ENCODE results near the gene TIMM23B. TPM values are rescaled to one million over a fixed set of nuclear protein-coding genes. Genes with fewer than 3 reads are reported as not detected.
"Not testable (repeated sequence)": the region's sequence is repeated elsewhere in the genome, so short reads cannot be mapped to it uniquely, and the experiment has no call there.

TIMM23B gene
- polyA plus RNA-seq, 2 donors: 6.1 to 7.2 TPM

- H3K4me1 ChIP-seq (ENCODE audit: control insufficient read depth in 2 of 2, insufficient read depth in 2 of 2, low read length in 1 of 2); H3K27ac ChIP-seq (ENCODE audit: low read depth in 2 of 2, low read length in 1 of 2); H3K4me3 ChIP-seq (ENCODE audit: low read depth in 1 of 2, low read length in 2 of 2); H3K9me3 ChIP-seq (ENCODE audit: control insufficient read depth in 2 of 2, insufficient read depth in 1 of 2, low read depth in 1 of 2, low read length in 1 of 2); H3K36me3 ChIP-seq (ENCODE audit: control insufficient read depth in 2 of 2, insufficient read depth in 2 of 2, low read length in 1 of 2); H3K27me3 ChIP-seq (ENCODE audit: control insufficient read depth in 1 of 2, insufficient read depth in 2 of 2, low read length in 2 of 2): not testable (repeated sequence)
- 72 to 98% methylated on average over 4 of the region's 4 CpGs for WGBS, 2 donors
These were observed 18.3 kb upstream of the TIMM23B start for GRCh38 chr10:49923572-49923971.

GRCh38 chr10:49931276-49931675 lies 10.6 kb upstream of the TIMM23B start:
- not testable (repeated sequence) for H3K4me1 ChIP-seq (ENCODE audit: control insufficient read depth in 2 of 2, insufficient read depth in 2 of 2, low read length in 1 of 2); H3K9me3 ChIP-seq (ENCODE audit: control insufficient read depth in 2 of 2, insufficient read depth in 1 of 2, low read depth in 1 of 2, low read length in 1 of 2); H3K36me3 ChIP-seq (ENCODE audit: control insufficient read depth in 2 of 2, insufficient read depth in 2 of 2, low read length in 1 of 2); H3K4me3 ChIP-seq (ENCODE audit: low read depth in 1 of 2, low read length in 2 of 2); H3K27me3 ChIP-seq (ENCODE audit: control insufficient read depth in 1 of 2, insufficient read depth in 2 of 2, low read length in 2 of 2); H3K27ac ChIP-seq (ENCODE audit: low read depth in 2 of 2, low read length in 1 of 2)
- WGBS, 2 donors: 93% methylated on average over 4 of the region's 5 CpGs

GRCh38 chr10:49931959-49932728 lies 9.7 kb upstream of the TIMM23B start:
- not testable (repeated sequence) for H3K9me3 ChIP-seq (ENCODE audit: control insufficient read depth in 2 of 2, insufficient read depth in 1 of 2, low read depth in 1 of 2, low read length in 1 of 2)

GRCh38 chr10:49942339-49942705 lies 469 bp downstream of the TIMM23B start:
- not testable (repeated sequence) for H3K36me3 ChIP-seq (ENCODE audit: control insufficient read depth in 2 of 2, insufficient read depth in 2 of 2, low read length in 1 of 2); H3K4me1 ChIP-seq (ENCODE audit: control insufficient read depth in 2 of 2, insufficient read depth in 2 of 2, low read length in 1 of 2); H3K27me3 ChIP-seq (ENCODE audit: control insufficient read depth in 1 of 2, insufficient read depth in 2 of 2, low read length in 2 of 2); H3K9me3 ChIP-seq (ENCODE audit: control insufficient read depth in 2 of 2, insufficient read depth in 1 of 2, low read depth in 1 of 2, low read length in 1 of 2)
- 0 to 1% methylated on average over 11 to 12 of the region's 12 CpGs for WGBS, 2 donors
- Histone ChIP-seq H3K27ac (ENCODE audit: low read depth in 2 of 2, low read length in 1 of 2) (peak overlapping the region; percentile 31 to 55), H3K4me3 (ENCODE audit: low read depth in 1 of 2, low read length in 2 of 2) (peak overlapping the region; percentile 77 to 81)

More at GRCh38 chr10:49931959-49932728, 9.7 kb upstream of the TIMM23B start:
- H3K4me3 ChIP-seq (ENCODE audit: low read depth in 1 of 2, low read length in 2 of 2); H3K27ac ChIP-seq (ENCODE audit: low read depth in 2 of 2, low read length in 1 of 2); H3K36me3 ChIP-seq (ENCODE audit: control insufficient read depth in 2 of 2, insufficient read depth in 2 of 2, low read length in 1 of 2); H3K4me1 ChIP-seq (ENCODE audit: control insufficient read depth in 2 of 2, insufficient read depth in 2 of 2, low read length in 1 of 2); H3K27me3 ChIP-seq (ENCODE audit: control insufficient read depth in 1 of 2, insufficient read depth in 2 of 2, low read length in 2 of 2): not testable (repeated sequence)
- 80 to 83% methylated on average over 7 of the region's 7 CpGs for WGBS, 2 donors

GRCh38 chr10:49943607-49944006 lies 1.8 kb downstream of the TIMM23B start:
- not testable (repeated sequence) for H3K36me3 ChIP-seq (ENCODE audit: control insufficient read depth in 2 of 2, insufficient read depth in 2 of 2, low read length in 1 of 2); H3K9me3 ChIP-seq (ENCODE audit: control insufficient read depth in 2 of 2, insufficient read depth in 1 of 2, low read depth in 1 of 2, low read length in 1 of 2); H3K4me1 ChIP-seq (ENCODE audit: control insufficient read depth in 2 of 2, insufficient read depth in 2 of 2, low read length in 1 of 2); H3K27ac ChIP-seq (ENCODE audit: low read depth in 2 of 2, low read length in 1 of 2); H3K27me3 ChIP-seq (ENCODE audit: control insufficient read depth in 1 of 2, insufficient read depth in 2 of 2, low read length in 2 of 2); H3K4me3 ChIP-seq (ENCODE audit: low read depth in 1 of 2, low read length in 2 of 2)
- 87 to 93% methylated on average over 2 of the region's 2 CpGs for WGBS, 2 donors

- H3K4me3 ChIP-seq (ENCODE audit: low read depth in 1 of 2, low read length in 2 of 2); H3K27me3 ChIP-seq (ENCODE audit: control insufficient read depth in 1 of 2, insufficient read depth in 2 of 2, low read length in 2 of 2); H3K27ac ChIP-seq (ENCODE audit: low read depth in 2 of 2, low read length in 1 of 2); H3K9me3 ChIP-seq (ENCODE audit: control insufficient read depth in 2 of 2, insufficient read depth in 1 of 2, low read depth in 1 of 2, low read length in 1 of 2); H3K36me3 ChIP-seq (ENCODE audit: control insufficient read depth in 2 of 2, insufficient read depth in 2 of 2, low read length in 1 of 2); H3K4me1 ChIP-seq (ENCODE audit: control insufficient read depth in 2 of 2, insufficient read depth in 2 of 2, low read length in 1 of 2): not testable (repeated sequence)
- 84% methylated on average over 1 of the region's 2 CpGs for WGBS, 2 donors
These were observed 6.3 kb downstream of the TIMM23B start for GRCh38 chr10:49948142-49948541.

- not testable (repeated sequence) for H3K4me3 ChIP-seq (ENCODE audit: low read depth in 1 of 2, low read length in 2 of 2); H3K27ac ChIP-seq (ENCODE audit: low read depth in 2 of 2, low read length in 1 of 2); H3K36me3 ChIP-seq (ENCODE audit: control insufficient read depth in 2 of 2, insufficient read depth in 2 of 2, low read length in 1 of 2); H3K4me1 ChIP-seq (ENCODE audit: control insufficient read depth in 2 of 2, insufficient read depth in 2 of 2, low read length in 1 of 2); H3K27me3 ChIP-seq (ENCODE audit: control insufficient read depth in 1 of 2, insufficient read depth in 2 of 2, low read length in 2 of 2); H3K9me3 ChIP-seq (ENCODE audit: control insufficient read depth in 2 of 2, insufficient read depth in 1 of 2, low read depth in 1 of 2, low read length in 1 of 2)
- 97 to 99% methylated on average over 2 of the region's 2 CpGs for WGBS, 2 donors
These were observed 6.9 kb downstream of the TIMM23B start for GRCh38 chr10:49948737-49949136.

GRCh38 chr10:49952006-49952405 lies 10.2 kb downstream of the TIMM23B start:
- H3K27ac ChIP-seq (ENCODE audit: low read depth in 2 of 2, low read length in 1 of 2); H3K27me3 ChIP-seq (ENCODE audit: control insufficient read depth in 1 of 2, insufficient read depth in 2 of 2, low read length in 2 of 2); H3K36me3 ChIP-seq (ENCODE audit: control insufficient read depth in 2 of 2, insufficient read depth in 2 of 2, low read length in 1 of 2); H3K4me1 ChIP-seq (ENCODE audit: control insufficient read depth in 2 of 2, insufficient read depth in 2 of 2, low read length in 1 of 2); H3K4me3 ChIP-seq (ENCODE audit: low read depth in 1 of 2, low read length in 2 of 2); H3K9me3 ChIP-seq (ENCODE audit: control insufficient read depth in 2 of 2, insufficient read depth in 1 of 2, low read depth in 1 of 2, low read length in 1 of 2): not testable (repeated sequence)
- WGBS, 2 donors: 89 to 91% methylated on average over 3 of the region's 3 CpGs

GRCh38 chr10:49953122-49953521 lies 11.3 kb downstream of the TIMM23B start:
- 72 to 80% methylated on average over 2 to 3 of the region's 3 CpGs for WGBS, 2 donors
- H3K27ac ChIP-seq (ENCODE audit: low read depth in 2 of 2, low read length in 1 of 2); H3K27me3 ChIP-seq (ENCODE audit: control insufficient read depth in 1 of 2, insufficient read depth in 2 of 2, low read length in 2 of 2); H3K36me3 ChIP-seq (ENCODE audit: control insufficient read depth in 2 of 2, insufficient read depth in 2 of 2, low read length in 1 of 2); H3K9me3 ChIP-seq (ENCODE audit: control insufficient read depth in 2 of 2, insufficient read depth in 1 of 2, low read depth in 1 of 2, low read length in 1 of 2); H3K4me3 ChIP-seq (ENCODE audit: low read depth in 1 of 2, low read length in 2 of 2); H3K4me1 ChIP-seq (ENCODE audit: control insufficient read depth in 2 of 2, insufficient read depth in 2 of 2, low read length in 1 of 2): not testable (repeated sequence)

GRCh38 chr10:49970331-49970857 lies 28.5 kb downstream of the TIMM23B start:
- not testable (repeated sequence) for H3K4me3 ChIP-seq (ENCODE audit: low read depth in 1 of 2, low read length in 2 of 2); H3K27ac ChIP-seq (ENCODE audit: low read depth in 2 of 2, low read length in 1 of 2); H3K36me3 ChIP-seq (ENCODE audit: control insufficient read depth in 2 of 2, insufficient read depth in 2 of 2, low read length in 1 of 2); H3K9me3 ChIP-seq (ENCODE audit: control insufficient read depth in 2 of 2, insufficient read depth in 1 of 2, low read depth in 1 of 2, low read length in 1 of 2); H3K27me3 ChIP-seq (ENCODE audit: control insufficient read depth in 1 of 2, insufficient read depth in 2 of 2, low read length in 2 of 2); H3K4me1 ChIP-seq (ENCODE audit: control insufficient read depth in 2 of 2, insufficient read depth in 2 of 2, low read length in 1 of 2)
- WGBS, 2 donors: 93 to 95% methylated on average over 18 to 37 of the region's 37 CpGs
